Amniotic stem cell (primary cell): Measurements from ENCODE around the gene EGFL6.

Experiments used
- DNase-seq: peaks from one replicate; lab custom pipeline; 2025; lab: John Stamatoyannopoulos, UW

EGFL6 gene

GRCh38 chrX:13569479-13570260, at the start of gene EGFL6:
TSS of gene EGFL6 (plus strand) at chrX:13569601. CDS start at chrX:13569862, 261 bp downstream.
- no peak for DNase-seq

GRCh38 chrX:13520351-13520750, 49.0 kb upstream of the EGFL6 start:
- DNase-seq: no peak

- DNase-seq: no peak
Observed at GRCh38 chrX:13520936-13521335, 48.5 kb upstream of the EGFL6 start.

- DNase-seq: no peak
Observed at GRCh38 chrX:13522811-13523210, 46.6 kb upstream of the EGFL6 start.

- DNase-seq: no peak
Observed at GRCh38 chrX:13533726-13534125, 35.7 kb upstream of the EGFL6 start.

GRCh38 chrX:13535376-13536165, 33.8 kb upstream of the EGFL6 start:
- no peak for DNase-seq

GRCh38 chrX:13536551-13536950, 32.9 kb upstream of the EGFL6 start:
- DNase-seq: no peak

- no peak for DNase-seq
Observed at GRCh38 chrX:13538414-13538813, 31.0 kb upstream of the EGFL6 start.

GRCh38 chrX:13540602-13541001, 28.8 kb upstream of the EGFL6 start:
- no peak for DNase-seq

GRCh38 chrX:13545726-13546125, 23.7 kb upstream of the EGFL6 start:
- no peak for DNase-seq

- DNase-seq: no peak
Observed at GRCh38 chrX:13547671-13548070, 21.7 kb upstream of the EGFL6 start.

- DNase-seq: no peak
Observed at GRCh38 chrX:13550346-13550745, 19.1 kb upstream of the EGFL6 start.

- DNase-seq: no peak
Observed at GRCh38 chrX:13551610-13552009, 17.8 kb upstream of the EGFL6 start.

- no peak for DNase-seq
Observed at GRCh38 chrX:13552892-13553291, 16.5 kb upstream of the EGFL6 start.

GRCh38 chrX:13565511-13565910, 3.9 kb upstream of the EGFL6 start:
- DNase-seq: no peak

GRCh38 chrX:13570261-13570605, 832 bp downstream of the EGFL6 start:
- DNase-seq: no peak

GRCh38 chrX:13571136-13571535, 1.7 kb downstream of the EGFL6 start:
- DNase-seq: no peak

GRCh38 chrX:13574600-13574999, 5.2 kb downstream of the EGFL6 start:
- no peak for DNase-seq

- DNase-seq: no peak
Observed at GRCh38 chrX:13579661-13580060, 10.3 kb downstream of the EGFL6 start.

- DNase-seq: no peak
Observed at GRCh38 chrX:13581554-13581953, 12.2 kb downstream of the EGFL6 start.

- no peak for DNase-seq
Observed at GRCh38 chrX:13587786-13588477, 18.5 kb downstream of the EGFL6 start.

GRCh38 chrX:13590207-13590606, 20.8 kb downstream of the EGFL6 start:
- no peak for DNase-seq

GRCh38 chrX:13590914-13591313, 21.5 kb downstream of the EGFL6 start:
- no peak for DNase-seq
